Heart right ventricle (tissue), 16 donors: ENCODE data around the gene RNF13. TPM values are rescaled to one million over a fixed set of nuclear protein-coding genes. Genes with fewer than 3 reads are reported as not detected.

Experiments
- ATAC-seq, 8 donors: fragments of 200-7000 bp; cut with Tn5 transposase; one replicate each; pipeline ENCODE4 v1.9.1; 2020; ENCODE audit warnings: mild to moderate bottlenecking in 8 of 8, moderate library complexity in 8 of 8, moderate number of reproducible peaks in 1 of 8
- DNase-seq, 2 donors: peaks; one replicate each; pipeline ENCODE4 v3.0.0-alpha.2; 2020
- H3K27ac ChIP-seq, 10 donors: fragments of 200-600 bp; sonication (generic) in 2 of 10; one replicate each; pipeline versions ENCODE4 v1.5.0 to v1.8.0; 2020 to 2022; ENCODE audit warnings: mild to moderate bottlenecking in 3 of 10
- H3K27me3 ChIP-seq, 7 donors: fragments of 200-600 bp; one replicate each; pipeline ENCODE4 v1.8.0; 2021 to 2022; ENCODE audit warnings: mild to moderate bottlenecking in 2 of 7
- H3K36me3 ChIP-seq, 9 donors: fragments of 200-600 bp; sonication (generic) in 1 of 9; one replicate each; pipeline versions ENCODE4 v1.5.0 to v1.8.0; 2020 to 2022; ENCODE audit warnings: mild to moderate bottlenecking in 2 of 9
- H3K4me1 ChIP-seq, 9 donors: fragments of 200-600 bp; sonication (generic) in 1 of 9; one replicate each; pipeline versions ENCODE4 v1.5.0 to v1.8.0; 2020 to 2022; ENCODE audit warnings: mild to moderate bottlenecking in 4 of 9
- H3K4me3 ChIP-seq, 10 donors: fragments of 200-600 bp; sonication (generic) in 2 of 10; one replicate each; pipeline versions ENCODE4 v1.5.0 to v1.8.0; 2020 to 2022; ENCODE audit warnings: mild to moderate bottlenecking in 7 of 10, moderate library complexity in 2 of 10
- H3K9me3 ChIP-seq, 11 donors: fragments of 200-600 bp in 10 of 11; sonication (generic) in 2 of 11; one replicate each; pipeline versions ENCODE4 v1.5.0 to v1.8.0; 2013 to 2022; ENCODE audit warnings: mild to moderate bottlenecking in 2 of 11, control low read depth in 1 of 11, moderate library complexity in 1 of 11
- CTCF ChIP-seq, 9 donors: fragments of 200-600 bp; sonication (generic) in 2 of 9; IDR thresholded peaks; one replicate each; pipeline versions ENCODE4 v1.5.0 to v1.8.0; 2021 to 2022; ENCODE audit warnings: antibody characterized with exemption in 9 of 9, mild to moderate bottlenecking in 5 of 9, moderate library complexity in 1 of 9
- WGBS, 2 donors: extraction: QIAGEN DNeasy Blood & Tissue Kit; methylation state at CpG; one replicate each; pipeline ENCODE4 v1.1.7; 2013; ENCODE audit warnings: inconsistent platforms in 1 of 2; 5-methylcytosine and 5-hydroxymethylcytosine counted together
- intact Hi-C, 10 donors: fragments of 100-400 bp; cut with DNase I; formaldehyde crosslinking; loops; one replicate each; pipeline versions ENCODE4 v1.11.1 to v1.14.2; 2022
- polyA plus RNA-seq, 2 donors: library from polyadenylated mRNA; stranded (reverse); fragments of 200-250 nt; gene quantifications; one replicate each; pipeline ENCODE4 v1.2.3, GENCODE V29; 2013
- total RNA-seq, 10 donors: library from RNA; stranded (reverse); fragmentation: NEBNext Ultra II Directional in 3 of 10; extraction: Animal tissue kit (Norgen Biotek cat#: 25700) in 3 of 10; gene quantifications; one replicate each; pipeline versions ENCODE4 v1.2.1 to v1.2.4, GENCODE V29; 2021 to 2023
- donor health status: Arrhythmogenic right ventricular cardiomyopathy.
- donor health status: ischemic (EF 13 %, LVEDD 7.1; RV severe dilation, severe dysfunction).
- donor health status: healthy with polysubstance abuse.
- donor health status: DM: no; HTN: yes; CAD: no.
- donor health status: DM: no; HTN: no; CAD: no.
- donor health status: ischemic (EF 25% LVEDD 6.9; RV normal size, moderate dysfunction).
- donor health status: ischemic (EF 25% LVEDD 5.7; RV mildly dilated, moderate dysfunction).
- donor health status: healthy.
- donor health status: DM: yes; HTN: yes; CAD: no.
- donor health status: Ischemic cardiomyopathy.
- donor health status: ischemic (EF 35%, LVEDD 5.7; RV mildly dilated, moderate dysfunction).
- donor health status: nonischemic (EF 11% LVEDD 7.7; RV severe dilation, severe dysfunction).
- donor health status: DM: yes; HTN: yes; CAD: no.
- donor health status: PGD.
- donor health status: ischemic (EF 29% LVEDD 5.4; RV normal size, mild dysfunction).
- donor health status: nonischemic (EF 23%, LVEDD 6.1; RV moderate dilation, normal function).

RNF13 gene
- total and polyA plus RNA-seq, 12 donors: 24.8 to 72.3 (median 52.4) TPM

- TF ChIP-seq CTCF (IDR thresholded peaks at IDR 0.05): no peak
- DNase-seq: no peak
- Histone ChIP-seq H3K36me3 (peaks cover 0 to 44% (median 0%) of the 10 kb centered on the region in 9 donors), H3K4me1 (peaks cover 0 to 80% (median 43%) of the 10 kb centered on the region in 9 donors), H3K9me3 (no peaks in the 10 kb centered on the region), H3K27ac (peak overlapping the region in 1 of 10 donors; percentile 18), H3K4me3 (no peak overlapping the region), H3K27me3 (no peaks in the 10 kb centered on the region)
- ATAC-seq: no peak
- intact Hi-C loops: no loop called here
- 34 to 49% methylated on average over 1 of the region's 1 CpG for WGBS, 2 donors
Observed at GRCh38 chr3:149895339-149895738, 82.3 kb downstream of the RNF13 start.

GRCh38 chr3:149895769-149896168 lies 82.8 kb downstream of the RNF13 start:
- Histone ChIP-seq H3K27me3 (no peaks in the 10 kb centered on the region), H3K9me3 (no peaks in the 10 kb centered on the region), H3K27ac (no peak overlapping the region), H3K4me1 (peaks cover 0 to 76% (median 43%) of the 10 kb centered on the region in 9 donors), H3K36me3 (peaks cover 0 to 44% (median 0%) of the 10 kb centered on the region in 9 donors), H3K4me3 (no peak overlapping the region)
- 92 to 95% methylated on average over 2 of the region's 2 CpGs for WGBS, 2 donors
- DNase-seq (no peak), ATAC-seq (no peak)
- no peak for TF ChIP-seq CTCF (IDR thresholded peaks at IDR 0.05)
- intact Hi-C loops: no loop called here

GRCh38 chr3:149898771-149899170 lies 85.8 kb downstream of the RNF13 start:
- peak overlapping the region; percentile 16 to 77 (median 63) for H3K27ac ChIP-seq
- DNase-seq (peak in 1 of 2 donors; percentile 42), ATAC-seq (peak; percentile 69 to 97 (median 92))
- H3K27me3 ChIP-seq: no peaks in the 10 kb centered on the region
- intact Hi-C loops: no loop called here
- H3K36me3 ChIP-seq: peaks cover 0 to 52% (median 0%) of the 10 kb centered on the region in 9 donors
- no peak overlapping the region for H3K4me3 ChIP-seq
- no peaks in the 10 kb centered on the region for H3K9me3 ChIP-seq
- 37 to 40% methylated on average over 2 of the region's 2 CpGs for WGBS, 2 donors
- peaks cover 0 to 46% (median 27%) of the 10 kb centered on the region in 9 donors for H3K4me1 ChIP-seq
- no peak for TF ChIP-seq CTCF (IDR thresholded peaks at IDR 0.05)

GRCh38 chr3:149900322-149900721 lies 87.3 kb downstream of the RNF13 start:
- DNase-seq (no peak), ATAC-seq (no peak)
- Histone ChIP-seq H3K27ac (no peak overlapping the region), H3K36me3 (peaks cover 0 to 59% (median 0%) of the 10 kb centered on the region in 9 donors), H3K4me1 (peaks cover 0 to 30% (median 11%) of the 10 kb centered on the region in 9 donors), H3K4me3 (no peak overlapping the region), H3K27me3 (no peaks in the 10 kb centered on the region), H3K9me3 (no peaks in the 10 kb centered on the region)
- intact Hi-C loops: no loop called here
- TF ChIP-seq CTCF (IDR thresholded peaks at IDR 0.05): no peak
